A549 (cell line): ENCODE results near the gene TMEM163.

Experiments used
- CHD2 ChIP-seq: fragments of 150-350 bp; IDR thresholded peaks from 2 replicates; pipeline ENCODE4 v1.6.1; 2014; ENCODE audit warnings: low read length; ENCODE audit not compliant: partially characterized antibody
- CTCF ChIP-seq: fragments of >200 bp; sonication (Bioruptor Twin); formaldehyde crosslinking; IDR thresholded peaks from 3 replicates; pipeline ENCODE4 v1.5.1; 2016
- HOXB5 ChIP-seq: fragments of 250-450 bp; sonication (Bioruptor Pico); IDR thresholded peaks from 2 replicates; pipeline ENCODE4 v1.5.0; 2020; ENCODE audit warnings: mild to moderate bottlenecking, moderate library complexity
- JUNB ChIP-seq: fragments of >200 bp; sonication (Bioruptor Twin); formaldehyde crosslinking; IDR thresholded peaks from 2 replicates; pipeline ENCODE4 v1.6.1; 2016
- MAZ ChIP-seq: fragments of 150-350 bp; IDR thresholded peaks from 2 replicates; pipeline ENCODE4 v1.6.1; 2014; ENCODE audit warnings: antibody characterized with exemption, low read depth, low read length, borderline replicate concordance
- POLR2A ChIP-seq: IDR thresholded peaks from 2 replicates; pipeline ENCODE4 v1.6.1; 2012; ENCODE audit warnings: mild to moderate bottlenecking, low read length
- RAD21 ChIP-seq, 2 experiments: fragments of >200 bp in 1 of 2; sonication (Bioruptor Twin) in 1 of 2; formaldehyde crosslinking in 1 of 2; IDR thresholded peaks in 1 of 2; conservative IDR thresholded peaks in 1 of 2; 2 replicates in 1 of 2; 3 replicates in 1 of 2; pipeline ENCODE4 v1.6.1; 2012 to 2018; ENCODE audit warnings: inconsistent platforms in 1 of 2
- REST ChIP-seq: fragments of 200-600 bp; sonication (generic); IDR thresholded peaks from 2 replicates; pipeline ENCODE4 v1.6.1; 2016; ENCODE audit warnings: antibody characterized with exemption, mild to moderate bottlenecking, moderate library complexity
- SREBF2 ChIP-seq: fragments of 450-650 bp; IDR thresholded peaks from 2 replicates; pipeline ENCODE4 v1.6.1; 2014; ENCODE audit warnings: mild to moderate bottlenecking, moderate library complexity
- USF2 ChIP-seq: fragments of 450-650 bp; IDR thresholded peaks from 2 replicates; pipeline ENCODE4 v1.6.1; 2014; ENCODE audit warnings: antibody characterized with exemption
- ZC3H11A ChIP-seq: fragments of 450-650 bp; IDR thresholded peaks from 2 replicates; pipeline ENCODE4 v1.6.1; 2014; ENCODE audit warnings: antibody characterized with exemption, mild to moderate bottlenecking

GRCh38 chr2:134573085-134573370, 145.8 kb downstream of the TMEM163 start:
- no peak for TF ChIP-seq CTCF
- no peak for TF ChIP-seq REST
- no peak for TF ChIP-seq ZC3H11A
- no peak for TF ChIP-seq USF2
- TF ChIP-seq RAD21 (conservative IDR thresholded peaks at IDR 0.05 in 1 of 2, IDR thresholded peaks at IDR 0.05 in 1 of 2) = no peak
- no peak for TF ChIP-seq POLR2A
- TF ChIP-seq JUNB = no peak
- no peak for TF ChIP-seq HOXB5 (CRISPR knock-in tag)
- TF ChIP-seq MAZ = no peak
- no peak for TF ChIP-seq CHD2
- TF ChIP-seq SREBF2 = no peak
